ENCODE data around the gene TRAPPC12. TPM values are rescaled to one million over a fixed set of nuclear protein-coding genes. Genes with fewer than 3 reads are reported as not detected.

TRAPPC12 gene
- total RNA-seq, 1 donor from 2014 or later, result 94.8 TPM

- Histone ChIP-seq H3K36me3 (peaks cover 0 to 54% of the 10 kb centered on the region in 2 donors), H3K27ac (peak overlapping the region; percentile 58), H3K27me3 (no peaks in the 10 kb centered on the region), H3K9me3 (no peaks in the 10 kb centered on the region), H3K4me1 (peaks cover 9% of the 10 kb centered on the region), H3K4me3 (no peak overlapping the region)
- no peak for TF ChIP-seq CTCF (IDR thresholded peaks at IDR 0.05)
- TF ChIP-seq POLR2A (IDR thresholded peaks at IDR 0.05), result no peak
- TF ChIP-seq POLR2AphosphoS5 (IDR thresholded peaks at IDR 0.05; ENCODE audit: insufficient read depth in 1 of 2, low read depth in 1 of 2), result no peak
- no peak for DNase-seq (ENCODE audit: extremely low spot score in 2 of 2)
- intact Hi-C loops (cut with DNase I), result no loop called here
Measured at GRCh38 chr2:3460831-3461800, 81.6 kb downstream of the TRAPPC12 start.

- TF ChIP-seq CTCF (IDR thresholded peaks at IDR 0.05) (peak; percentile 6 to 91 (median 50)), POLR2AphosphoS5 (IDR thresholded peaks at IDR 0.05; ENCODE audit: insufficient read depth in 1 of 2, low read depth in 1 of 2) (no peak), POLR2A (IDR thresholded peaks at IDR 0.05) (no peak)
- intact Hi-C loops (cut with DNase I), result no loop called here
- H3K4me3 ChIP-seq, result no peak overlapping the region
Measured at GRCh38 chr2:3461801-3462492, 82.5 kb downstream of the TRAPPC12 start.

GRCh38 chr2:3462493-3463104 lies 83.1 kb downstream of the TRAPPC12 start:
- Histone ChIP-seq H3K4me1 (peaks cover 10% of the 10 kb centered on the region), H3K27ac (no peak overlapping the region), H3K9me3 (no peaks in the 10 kb centered on the region), H3K36me3 (peaks cover 0 to 53% of the 10 kb centered on the region in 2 donors), H3K27me3 (no peaks in the 10 kb centered on the region), H3K4me3 (no peak overlapping the region)
- no peak for TF ChIP-seq POLR2AphosphoS5 (IDR thresholded peaks at IDR 0.05; ENCODE audit: insufficient read depth in 1 of 2, low read depth in 1 of 2)
- no peak for TF ChIP-seq POLR2A (IDR thresholded peaks at IDR 0.05)
- TF ChIP-seq CTCF (IDR thresholded peaks at IDR 0.05), result no peak
- intact Hi-C loops (cut with DNase I), result no loop called here
- DNase-seq (ENCODE audit: extremely low spot score in 2 of 2), result no peak

More at GRCh38 chr2:3461801-3462492, 82.5 kb downstream of the TRAPPC12 start:
- H3K9me3 ChIP-seq, result no peaks in the 10 kb centered on the region
- no peaks in the 10 kb centered on the region for H3K27me3 ChIP-seq
- peaks cover 0 to 53% of the 10 kb centered on the region in 2 donors for H3K36me3 ChIP-seq
- no peak for DNase-seq (ENCODE audit: extremely low spot score in 2 of 2)
- peak overlapping the region; percentile 58 for H3K27ac ChIP-seq
- peaks cover 10% of the 10 kb centered on the region for H3K4me1 ChIP-seq

GRCh38 chr2:3463186-3463835 lies 83.8 kb downstream of the TRAPPC12 start:
- Histone ChIP-seq H3K4me1 (peaks cover 10% of the 10 kb centered on the region), H3K9me3 (no peaks in the 10 kb centered on the region), H3K36me3 (peaks cover 0 to 53% of the 10 kb centered on the region in 2 donors), H3K27ac (no peak overlapping the region), H3K4me3 (no peak overlapping the region), H3K27me3 (no peaks in the 10 kb centered on the region)
- intact Hi-C loops (cut with DNase I), result no loop called here
- TF ChIP-seq POLR2A (IDR thresholded peaks at IDR 0.05) (no peak), POLR2AphosphoS5 (IDR thresholded peaks at IDR 0.05; ENCODE audit: insufficient read depth in 1 of 2, low read depth in 1 of 2) (no peak), CTCF (IDR thresholded peaks at IDR 0.05) (no peak)
- no peak for DNase-seq (ENCODE audit: extremely low spot score in 2 of 2)

Data from vagina (tissue), 2 donors.